Activated naive CD8-positive, alpha-beta T cell treated with anti-CD3 and anti-CD28 coated beads, Interleukin-2, amount 10 ng/mL, durations not matched to agents 7 days and 5 days (primary cell): Measurements from ENCODE around the gene BRINP3. TPM values are rescaled to one million over a fixed set of nuclear protein-coding genes. Genes with fewer than 3 reads are reported as not detected.

Source experiments
- ATAC-seq: fragments of 150-1000 bp; cut with Tn5 transposase; one replicate; pipeline ENCODE4 v1.10.0; 2021; ENCODE audit warnings: low read depth, moderate library complexity
- POLR2A ChIA-PET: fragments of 350-600 bp; sonication (Branson Sonifier 250); formaldehyde crosslinking; loops from one replicate; lab custom pipeline; 2021; ENCODE audit warnings: antibody characterized with exemption; lab: Charles Lee
- DNase-seq: peaks from one replicate; pipeline ENCODE4 v3.0.0; 2021
- H3K27ac Mint-ChIP-seq: one replicate; pipeline ENCODE4 v1.8.0; 2022; ENCODE audit warnings: mild to moderate bottlenecking, mixed read lengths
- H3K27me3 Mint-ChIP-seq: one replicate; pipeline ENCODE4 v1.8.0; 2022; ENCODE audit warnings: mild to moderate bottlenecking, moderate library complexity, mixed read lengths
- H3K36me3 Mint-ChIP-seq: one replicate; pipeline ENCODE4 v1.8.0; 2021; ENCODE audit warnings: mild to moderate bottlenecking, mixed read lengths
- H3K4me1 Mint-ChIP-seq: one replicate; pipeline ENCODE4 v1.8.0; 2021; ENCODE audit warnings: mixed read lengths
- H3K4me3 Mint-ChIP-seq: one replicate; pipeline ENCODE4 v1.8.0; 2022; ENCODE audit warnings: mild to moderate bottlenecking, moderate library complexity, mixed read lengths
- H3K9me3 Mint-ChIP-seq: one replicate; pipeline ENCODE4 v1.8.0; 2021; ENCODE audit warnings: mixed read lengths
- total RNA-seq, 2 experiments: library from RNA; stranded (reverse); gene quantifications; one replicate each; pipeline ENCODE4 v1.2.3, GENCODE V29; 2021

Gene BRINP3
- total RNA-seq, 2 experiments from 2014 or later: not detected

DNA sequence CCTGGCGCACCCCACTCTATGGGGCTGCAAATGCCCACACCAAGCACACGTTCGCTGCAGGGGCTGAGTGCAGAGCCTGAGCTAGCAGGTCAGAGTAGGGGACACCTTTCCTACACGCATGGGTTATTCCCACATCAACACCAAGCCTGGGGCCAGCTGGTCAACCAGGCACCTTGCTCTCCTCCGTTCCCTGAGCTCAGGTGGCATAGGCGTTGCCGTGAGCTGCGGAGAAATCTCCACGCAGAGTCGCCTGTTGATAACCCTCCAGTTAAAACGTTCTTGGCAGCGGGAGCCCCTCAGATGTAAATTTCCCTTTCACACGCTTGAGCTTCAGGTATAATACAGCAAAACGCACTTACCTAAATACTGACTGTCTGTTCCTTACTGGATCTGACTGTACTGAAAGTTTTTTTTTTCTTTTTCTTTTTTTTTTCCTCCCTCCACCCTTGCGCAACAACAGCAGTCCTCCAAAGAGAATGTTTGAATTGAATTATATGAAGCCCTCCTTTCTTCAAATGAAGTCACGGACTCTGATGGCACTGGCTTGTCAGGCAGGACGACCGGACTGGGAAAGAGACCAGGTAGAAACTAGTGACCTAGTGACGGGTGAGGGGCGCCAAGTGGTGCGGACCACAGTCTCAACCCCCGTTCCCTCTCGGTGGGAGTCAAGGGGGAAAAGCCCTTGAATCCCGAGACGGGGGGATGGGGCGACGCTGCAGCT, 2.1 kb downstream of the BRINP3 start:
- Mint-ChIP-seq H3K4me3 (no peak overlapping the region), H3K4me1 (peaks cover 1% of the 10 kb centered on the region), H3K27ac (no peak overlapping the region), H3K9me3 (peaks cover 3% of the 10 kb centered on the region), H3K36me3 (no peaks in the 10 kb centered on the region), H3K27me3 (peaks cover 35% of the 10 kb centered on the region)
- ATAC-seq: no peak
- POLR2A ChIA-PET: no interaction called here
- DNase-seq: no peak

DNA sequence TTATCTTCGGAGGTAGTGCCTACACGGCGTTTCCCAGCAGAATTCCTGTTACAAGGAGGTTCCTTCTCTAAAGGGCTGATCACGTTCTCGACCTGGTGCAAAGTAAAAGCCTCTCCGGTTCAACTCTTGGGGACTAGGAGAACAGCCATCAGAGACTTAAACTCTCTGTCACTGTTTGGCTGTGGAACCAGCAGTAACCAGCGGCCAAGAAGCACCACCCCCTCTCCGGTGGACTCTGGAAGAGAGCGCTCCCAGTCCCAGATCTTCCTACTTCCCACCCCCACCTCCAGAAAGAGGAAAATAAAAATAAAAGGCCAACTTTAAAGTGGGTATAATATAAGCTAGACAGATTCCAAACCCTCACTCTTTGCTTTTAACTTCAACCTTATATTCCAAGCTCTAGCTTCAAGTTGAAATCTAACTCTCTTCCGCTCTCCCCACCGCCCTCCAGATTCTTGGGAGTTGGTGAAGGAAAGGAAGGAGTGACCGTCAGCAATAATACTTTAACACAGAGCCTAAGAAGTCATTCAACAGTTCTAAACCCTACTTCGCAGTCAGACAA, 2.9 kb downstream of the BRINP3 start:
- Mint-ChIP-seq H3K4me1 (peaks cover 1% of the 10 kb centered on the region), H3K27me3 (peaks cover 35% of the 10 kb centered on the region), H3K36me3 (no peaks in the 10 kb centered on the region), H3K4me3 (no peak overlapping the region), H3K9me3 (peaks cover 3% of the 10 kb centered on the region), H3K27ac (no peak overlapping the region)
- ATAC-seq: no peak
- DNase-seq: no peak
- POLR2A ChIA-PET: no interaction called here

DNA sequence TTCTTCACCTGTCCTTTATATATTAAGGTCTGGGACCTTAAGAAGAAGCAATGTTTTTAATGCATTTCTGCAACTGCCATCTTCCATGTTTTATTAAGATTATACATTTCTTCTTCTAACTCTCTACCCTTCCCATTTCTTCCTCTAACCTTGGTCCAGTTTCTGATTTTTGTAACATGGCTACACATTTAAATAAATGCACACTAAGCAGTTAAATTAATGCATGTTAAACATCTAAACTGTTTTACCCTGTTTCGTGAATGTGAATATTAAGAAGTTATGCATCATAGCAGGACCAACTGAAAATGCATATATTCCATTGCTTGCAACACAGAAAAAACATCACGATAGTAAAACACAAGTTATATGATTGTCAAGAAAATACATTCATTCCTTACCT, 3.7 kb downstream of the BRINP3 start:
- ATAC-seq: no peak
- no peaks in the 10 kb centered on the region for H3K36me3 Mint-ChIP-seq
- H3K4me1 Mint-ChIP-seq: peaks cover 1% of the 10 kb centered on the region
- peaks cover 32% of the 10 kb centered on the region for H3K27me3 Mint-ChIP-seq
- POLR2A ChIA-PET: no interaction called here
- H3K4me3 Mint-ChIP-seq: no peak overlapping the region
- DNase-seq: no peak
- H3K27ac Mint-ChIP-seq: no peak overlapping the region
- peaks cover 3% of the 10 kb centered on the region for H3K9me3 Mint-ChIP-seq

DNA sequence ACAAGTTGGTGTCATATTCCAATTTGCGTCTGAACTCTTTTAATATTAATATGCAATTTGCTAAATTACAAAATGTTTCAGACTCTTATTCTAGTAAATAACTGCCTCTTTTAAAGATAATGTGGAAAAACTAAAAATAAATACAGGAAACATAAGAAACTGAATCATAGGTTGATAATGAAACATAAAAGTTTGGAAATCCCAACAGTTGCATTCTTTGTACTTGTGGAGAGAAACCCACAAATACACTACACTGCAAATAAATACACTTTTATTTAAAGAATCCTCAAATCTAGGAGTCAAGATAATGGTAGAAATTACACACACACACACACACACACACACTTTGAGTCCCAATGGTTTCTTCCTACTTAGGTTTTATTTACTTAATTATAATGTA, 5.2 kb downstream of the BRINP3 start:
- Mint-ChIP-seq H3K4me1 (no peaks in the 10 kb centered on the region), H3K4me3 (no peak overlapping the region), H3K9me3 (peaks cover 3% of the 10 kb centered on the region), H3K27me3 (peaks cover 17% of the 10 kb centered on the region), H3K27ac (no peak overlapping the region), H3K36me3 (no peaks in the 10 kb centered on the region)
- POLR2A ChIA-PET: no interaction called here
- ATAC-seq: no peak
- DNase-seq: no peak

DNA sequence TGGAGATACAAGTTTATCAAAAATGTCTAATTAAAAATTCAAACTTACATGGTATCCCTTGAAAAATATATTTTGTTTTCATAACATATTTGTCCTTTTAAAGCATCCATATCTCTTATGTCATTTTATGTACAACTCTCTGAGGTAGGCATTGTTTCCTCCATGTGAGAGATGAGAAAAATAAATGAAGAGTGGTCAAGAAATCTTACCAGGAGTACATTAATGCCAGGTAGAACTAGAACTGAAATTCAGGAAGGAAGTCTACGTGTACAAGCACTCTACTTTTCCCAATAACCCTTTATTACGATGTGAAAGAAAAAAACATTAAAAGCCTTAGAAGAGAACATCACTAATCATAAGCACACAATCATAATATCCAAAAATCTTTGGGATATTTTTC, 5.6 kb downstream of the BRINP3 start:
- ATAC-seq (no peak), DNase-seq (no peak)
- H3K27me3 Mint-ChIP-seq: peaks cover 14% of the 10 kb centered on the region
- no peaks in the 10 kb centered on the region for H3K4me1 Mint-ChIP-seq
- no peaks in the 10 kb centered on the region for H3K36me3 Mint-ChIP-seq
- H3K9me3 Mint-ChIP-seq: peaks cover 3% of the 10 kb centered on the region
- POLR2A ChIA-PET: no interaction called here
- H3K4me3 Mint-ChIP-seq: no peak overlapping the region
- H3K27ac Mint-ChIP-seq: no peak overlapping the region

DNA sequence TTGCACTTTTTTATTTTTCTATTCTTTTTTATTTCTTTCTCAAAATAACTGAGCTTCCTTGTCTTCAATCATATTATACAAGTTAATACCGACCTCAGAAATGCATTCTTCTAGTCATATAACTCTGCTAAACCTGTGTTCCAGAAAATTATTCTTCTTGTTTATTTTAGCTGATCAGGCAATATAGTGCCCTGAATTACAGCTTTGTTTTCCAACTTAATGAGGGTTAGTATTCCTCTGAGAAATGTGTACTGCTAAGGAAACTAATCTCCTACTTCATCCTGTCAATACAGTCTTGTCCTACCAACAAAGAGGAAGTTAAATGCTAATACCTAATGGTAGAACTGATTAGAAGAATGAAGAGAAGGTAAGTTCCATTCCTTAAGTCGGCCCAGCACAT, 13.0 kb downstream of the BRINP3 start:
- H3K36me3 Mint-ChIP-seq: no peaks in the 10 kb centered on the region
- no peaks in the 10 kb centered on the region for H3K27me3 Mint-ChIP-seq
- peaks cover 2% of the 10 kb centered on the region for H3K9me3 Mint-ChIP-seq
- ATAC-seq: no peak
- DNase-seq: no peak
- POLR2A ChIA-PET: no interaction called here
- no peak overlapping the region for H3K4me3 Mint-ChIP-seq
- no peaks in the 10 kb centered on the region for H3K4me1 Mint-ChIP-seq
- no peak overlapping the region for H3K27ac Mint-ChIP-seq

DNA sequence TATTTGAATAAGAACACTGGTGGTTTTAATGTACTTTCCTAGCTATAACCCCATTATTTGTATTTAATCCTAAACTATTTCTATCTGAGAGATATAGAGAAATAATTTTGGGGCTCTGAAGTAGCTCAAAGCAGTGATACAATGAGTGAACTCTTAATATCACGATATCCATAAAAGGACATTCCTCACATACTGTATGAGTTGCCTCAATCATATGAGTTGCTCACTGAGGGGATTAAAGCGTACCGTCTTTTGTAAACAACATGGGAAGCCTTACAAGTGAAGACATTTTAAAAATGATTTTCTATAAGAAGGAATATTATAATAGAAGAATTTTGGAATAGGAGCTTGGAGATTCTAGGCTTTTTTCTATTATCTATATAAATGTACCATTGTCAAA, 21.5 kb downstream of the BRINP3 start:
- POLR2A ChIA-PET: no interaction called here
- ATAC-seq (no peak), DNase-seq (no peak)
- no peak overlapping the region for H3K4me3 Mint-ChIP-seq
- H3K9me3 Mint-ChIP-seq: peaks cover under 1% of the 10 kb centered on the region
- H3K4me1 Mint-ChIP-seq: no peaks in the 10 kb centered on the region
- no peak overlapping the region for H3K27ac Mint-ChIP-seq
- no peaks in the 10 kb centered on the region for H3K27me3 Mint-ChIP-seq
- H3K36me3 Mint-ChIP-seq: no peaks in the 10 kb centered on the region

DNA sequence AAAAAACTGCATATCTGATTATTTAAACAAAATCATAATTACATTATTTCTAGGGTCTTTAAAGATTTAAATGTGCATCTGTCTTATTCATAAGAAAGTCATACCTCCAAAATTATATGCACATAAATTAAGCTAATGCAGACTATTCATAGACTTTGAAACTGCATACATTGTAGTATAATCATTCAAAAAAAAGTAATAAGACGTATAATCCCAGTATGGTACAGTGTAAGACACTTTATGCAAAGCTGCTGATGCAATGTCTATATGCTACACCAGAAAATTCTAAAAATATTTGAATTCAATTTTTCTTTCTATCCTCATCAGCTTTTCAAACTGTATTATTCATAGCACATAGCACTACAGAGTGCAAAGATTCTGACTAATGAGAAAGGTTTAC, 22.0 kb downstream of the BRINP3 start:
- H3K4me1 Mint-ChIP-seq: no peaks in the 10 kb centered on the region
- H3K27me3 Mint-ChIP-seq: no peaks in the 10 kb centered on the region
- H3K27ac Mint-ChIP-seq: no peak overlapping the region
- DNase-seq (no peak), ATAC-seq (no peak)
- POLR2A ChIA-PET: no interaction called here
- no peak overlapping the region for H3K4me3 Mint-ChIP-seq
- no peaks in the 10 kb centered on the region for H3K36me3 Mint-ChIP-seq
- H3K9me3 Mint-ChIP-seq: no peaks in the 10 kb centered on the region

DNA sequence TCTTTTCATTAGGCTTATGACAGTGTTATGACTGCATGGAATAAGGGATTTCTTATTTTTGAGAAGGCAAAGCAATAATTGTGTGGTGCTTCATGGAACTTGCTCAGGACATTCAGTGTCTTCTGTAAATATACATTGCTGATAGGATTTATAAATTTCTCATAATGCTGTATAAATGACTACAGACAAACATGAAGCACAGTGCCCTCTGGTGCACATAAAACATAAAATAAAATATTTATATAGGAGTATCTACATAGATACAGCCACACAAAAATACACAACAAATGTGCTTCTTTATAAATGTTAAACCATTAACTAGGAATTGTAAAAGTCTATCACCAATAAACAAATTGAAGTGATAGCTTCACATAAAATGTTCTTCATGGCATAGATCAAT, 24.1 kb downstream of the BRINP3 start:
- no peak overlapping the region for H3K4me3 Mint-ChIP-seq
- H3K36me3 Mint-ChIP-seq: no peaks in the 10 kb centered on the region
- H3K9me3 Mint-ChIP-seq: no peaks in the 10 kb centered on the region
- ATAC-seq (no peak), DNase-seq (no peak)
- no peaks in the 10 kb centered on the region for H3K27me3 Mint-ChIP-seq
- H3K4me1 Mint-ChIP-seq: no peaks in the 10 kb centered on the region
- POLR2A ChIA-PET: no interaction called here
- H3K27ac Mint-ChIP-seq: no peak overlapping the region

DNA sequence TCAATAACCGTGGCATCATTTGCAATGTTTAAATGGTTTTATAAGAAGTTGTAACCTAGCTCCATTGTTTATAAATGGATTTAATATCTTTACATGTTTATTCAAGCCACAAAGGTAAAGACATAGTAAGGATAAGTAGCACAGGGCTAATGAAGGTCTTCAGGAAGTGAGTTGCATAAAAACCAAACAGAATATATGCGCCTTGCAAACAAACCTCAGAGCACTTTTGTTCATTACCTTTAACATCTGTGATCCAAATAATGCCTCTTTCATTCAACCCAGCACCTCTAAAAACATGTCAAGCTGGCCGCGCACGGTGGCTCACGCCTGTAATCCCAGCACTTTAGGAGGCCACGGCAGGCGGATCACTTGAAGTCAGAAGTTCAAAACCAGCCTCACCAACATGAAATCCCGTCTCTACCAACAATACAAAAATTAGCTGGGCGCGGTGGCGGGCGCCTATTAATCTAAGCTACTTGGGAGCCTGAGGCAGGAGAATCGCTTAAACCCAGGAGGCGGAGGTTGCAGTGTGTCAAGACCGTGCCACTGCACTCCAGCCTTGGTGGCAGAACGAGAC, 25.3 kb downstream of the BRINP3 start:
- H3K9me3 Mint-ChIP-seq: no peaks in the 10 kb centered on the region
- H3K4me1 Mint-ChIP-seq: no peaks in the 10 kb centered on the region
- no peak for DNase-seq
- no peak overlapping the region for H3K27ac Mint-ChIP-seq
- no peaks in the 10 kb centered on the region for H3K27me3 Mint-ChIP-seq
- no peak for ATAC-seq
- POLR2A ChIA-PET: interaction anchor here (0.6 kb wide), 1 partner anchor 302 kb away, joined by 4 read pairs; no protein-coding TSS in a partner anchor
- H3K36me3 Mint-ChIP-seq: no peaks in the 10 kb centered on the region
- no peak overlapping the region for H3K4me3 Mint-ChIP-seq

DNA sequence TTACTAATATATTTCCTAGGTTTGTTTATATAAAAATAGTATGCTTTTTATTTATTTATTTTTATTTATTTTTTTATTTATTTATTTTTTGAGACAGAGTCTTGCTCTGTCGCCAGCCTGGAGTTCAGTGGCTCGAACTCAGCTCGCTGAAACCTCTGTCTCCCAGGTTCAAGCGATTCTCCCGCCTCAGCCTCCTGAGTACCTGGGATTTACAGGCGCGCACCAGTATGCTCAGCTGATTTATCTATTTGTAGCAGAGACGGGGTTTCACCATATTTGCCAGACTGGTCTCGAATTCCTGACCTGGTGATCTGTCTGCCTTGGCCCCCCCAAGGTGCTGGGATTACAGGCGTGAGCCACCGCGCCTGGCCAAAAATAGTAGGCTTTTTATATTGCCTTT, 33.2 kb downstream of the BRINP3 start:
- no peaks in the 10 kb centered on the region for H3K9me3 Mint-ChIP-seq
- H3K4me3 Mint-ChIP-seq: no peak overlapping the region
- ATAC-seq (no peak), DNase-seq (no peak)
- POLR2A ChIA-PET: no interaction called here
- H3K4me1 Mint-ChIP-seq: no peaks in the 10 kb centered on the region
- no peaks in the 10 kb centered on the region for H3K36me3 Mint-ChIP-seq
- H3K27me3 Mint-ChIP-seq: no peaks in the 10 kb centered on the region
- no peak overlapping the region for H3K27ac Mint-ChIP-seq

DNA sequence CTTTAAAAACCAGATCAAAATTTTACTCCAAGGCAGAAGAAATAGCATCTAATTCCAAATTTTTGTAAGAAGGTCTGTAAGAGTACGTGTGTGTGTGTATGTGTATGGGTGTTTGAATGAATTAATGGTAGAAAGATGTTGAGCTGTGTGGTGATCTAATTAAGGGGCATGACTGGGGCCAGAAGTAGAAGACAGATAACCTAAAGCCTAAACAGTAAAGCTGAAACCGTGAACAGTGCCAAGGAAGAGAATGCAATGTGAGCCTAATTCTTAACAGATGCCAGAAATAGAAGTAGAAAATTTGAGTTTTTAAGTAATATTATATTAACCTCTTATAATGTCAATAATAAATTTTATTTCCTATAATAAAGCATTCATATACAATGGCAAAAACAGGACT, 38.2 kb downstream of the BRINP3 start:
- POLR2A ChIA-PET: no interaction called here
- ATAC-seq: no peak
- no peak overlapping the region for H3K27ac Mint-ChIP-seq
- no peak for DNase-seq
- H3K4me1 Mint-ChIP-seq: no peaks in the 10 kb centered on the region
- no peaks in the 10 kb centered on the region for H3K9me3 Mint-ChIP-seq
- no peak overlapping the region for H3K4me3 Mint-ChIP-seq
- no peaks in the 10 kb centered on the region for H3K36me3 Mint-ChIP-seq
- H3K27me3 Mint-ChIP-seq: no peaks in the 10 kb centered on the region

DNA sequence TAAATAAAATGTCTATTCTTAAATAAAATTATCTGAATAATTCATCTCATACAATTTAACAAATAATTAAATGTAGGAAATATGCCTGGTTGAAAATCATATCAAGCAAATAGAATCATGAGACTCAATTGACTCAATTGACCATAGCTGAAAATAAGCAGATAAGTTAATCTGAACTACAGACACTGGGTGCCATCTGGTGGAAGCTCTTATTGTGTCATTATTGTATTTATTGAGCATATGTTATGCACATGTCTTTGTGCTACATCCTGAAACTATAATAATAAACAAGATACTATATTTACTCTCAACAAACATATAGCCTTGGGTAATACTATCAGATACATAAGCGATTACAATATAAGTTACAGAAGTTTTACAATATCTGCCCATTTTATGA, 41.0 kb downstream of the BRINP3 start:
- Mint-ChIP-seq H3K36me3 (no peaks in the 10 kb centered on the region), H3K27me3 (no peaks in the 10 kb centered on the region), H3K4me3 (no peak overlapping the region), H3K9me3 (no peaks in the 10 kb centered on the region), H3K27ac (no peak overlapping the region), H3K4me1 (no peaks in the 10 kb centered on the region)
- DNase-seq: no peak
- POLR2A ChIA-PET: no interaction called here
- no peak for ATAC-seq

DNA sequence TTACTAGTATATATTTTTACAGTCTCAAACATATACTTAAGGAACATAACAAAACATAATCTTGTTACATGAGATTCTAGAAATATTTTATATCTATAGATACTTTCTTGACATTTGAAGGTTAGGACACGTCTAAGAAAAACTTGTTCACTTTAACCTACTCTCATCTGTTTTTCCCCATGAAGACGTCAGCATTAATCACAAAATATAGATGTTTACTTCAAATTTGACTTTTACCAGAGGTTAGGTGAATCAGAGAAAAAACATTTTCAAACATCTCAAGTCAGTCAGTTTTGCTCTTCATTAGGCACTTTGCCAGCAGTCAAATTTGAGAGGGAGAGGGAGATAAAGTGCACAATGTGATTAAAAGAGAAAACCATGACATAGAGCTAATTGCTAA, 47.7 kb downstream of the BRINP3 start:
- no peak overlapping the region for H3K27ac Mint-ChIP-seq
- H3K9me3 Mint-ChIP-seq: no peaks in the 10 kb centered on the region
- no peaks in the 10 kb centered on the region for H3K27me3 Mint-ChIP-seq
- H3K36me3 Mint-ChIP-seq: no peaks in the 10 kb centered on the region
- no peak for ATAC-seq
- no peak for DNase-seq
- POLR2A ChIA-PET: no interaction called here
- no peaks in the 10 kb centered on the region for H3K4me1 Mint-ChIP-seq
- no peak overlapping the region for H3K4me3 Mint-ChIP-seq
